GM10266 (cell line): ENCODE data around the gene NEK4.

Experiments used
- DNase-seq: peaks from one replicate; pipeline ENCODE4 v3.0.0; 2012; ENCODE audit errors: extremely low spot score
- TF ChIP-seq, protein P1 (sequence below): IDR thresholded peaks from 2 replicates; pipeline ENCODE4 v1.5.1; 2012; ENCODE audit warnings: mild to moderate bottlenecking, low read depth; ENCODE audit not compliant: control insufficient read depth, insufficient read depth; ENCODE audit errors: missing control alignments

NEK4 gene

GRCh38 chr3:52788890-52789745 lies 18.4 kb upstream of the NEK4 start:
- TF ChIP-seq, protein P1, sequence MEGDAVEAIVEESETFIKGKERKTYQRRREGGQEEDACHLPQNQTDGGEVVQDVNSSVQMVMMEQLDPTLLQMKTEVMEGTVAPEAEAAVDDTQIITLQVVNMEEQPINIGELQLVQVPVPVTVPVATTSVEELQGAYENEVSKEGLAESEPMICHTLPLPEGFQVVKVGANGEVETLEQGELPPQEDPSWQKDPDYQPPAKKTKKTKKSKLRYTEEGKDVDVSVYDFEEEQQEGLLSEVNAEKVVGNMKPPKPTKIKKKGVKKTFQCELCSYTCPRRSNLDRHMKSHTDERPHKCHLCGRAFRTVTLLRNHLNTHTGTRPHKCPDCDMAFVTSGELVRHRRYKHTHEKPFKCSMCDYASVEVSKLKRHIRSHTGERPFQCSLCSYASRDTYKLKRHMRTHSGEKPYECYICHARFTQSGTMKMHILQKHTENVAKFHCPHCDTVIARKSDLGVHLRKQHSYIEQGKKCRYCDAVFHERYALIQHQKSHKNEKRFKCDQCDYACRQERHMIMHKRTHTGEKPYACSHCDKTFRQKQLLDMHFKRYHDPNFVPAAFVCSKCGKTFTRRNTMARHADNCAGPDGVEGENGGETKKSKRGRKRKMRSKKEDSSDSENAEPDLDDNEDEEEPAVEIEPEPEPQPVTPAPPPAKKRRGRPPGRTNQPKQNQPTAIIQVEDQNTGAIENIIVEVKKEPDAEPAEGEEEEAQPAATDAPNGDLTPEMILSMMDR, result no peak
- DNase-seq, result no peak

DNA sequence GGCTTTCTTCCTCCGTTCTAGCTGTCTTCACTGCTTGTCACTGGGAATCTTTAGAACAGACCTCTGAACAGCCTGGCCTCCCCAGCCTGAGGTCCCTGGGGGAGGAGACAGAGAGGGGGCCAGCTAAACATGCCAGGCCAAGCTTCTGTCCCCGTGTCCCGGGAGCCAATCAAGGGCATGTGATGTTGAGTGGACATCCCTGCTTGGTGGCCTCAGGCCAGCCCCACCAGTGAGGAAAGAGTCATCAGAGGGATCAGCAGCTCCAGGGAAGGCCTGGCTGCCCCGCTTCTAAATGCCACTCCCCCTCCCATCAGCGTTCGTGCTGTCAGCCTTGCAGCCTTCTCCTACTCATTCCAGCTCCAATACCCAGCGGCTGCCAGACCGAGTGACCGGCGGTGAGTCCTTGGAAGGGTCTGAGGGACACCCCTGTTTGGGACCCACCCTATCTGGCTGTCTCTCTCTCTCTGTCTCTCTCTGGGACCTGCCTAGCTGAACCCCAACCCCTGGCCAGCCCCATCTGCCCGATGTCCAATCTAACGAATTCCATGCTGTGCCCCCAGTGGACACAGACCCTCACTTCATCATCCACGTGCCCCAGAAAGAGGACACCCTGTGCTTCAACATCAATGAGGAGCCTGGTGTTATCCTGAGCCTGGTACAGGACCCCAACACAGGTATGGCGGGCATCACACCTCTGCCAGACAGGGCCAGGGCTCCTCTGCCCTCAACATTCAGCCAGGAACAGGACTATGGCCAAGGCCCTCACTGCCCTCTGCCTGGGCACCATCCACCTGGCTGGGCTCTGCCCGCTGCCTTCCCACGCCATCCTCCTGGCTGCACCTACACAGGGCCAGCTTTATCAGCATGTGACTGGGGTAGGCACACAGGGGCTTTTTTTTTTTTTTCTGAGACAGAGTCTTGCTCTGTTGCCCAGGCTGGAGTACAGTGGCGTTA lies 17.2 kb upstream of the NEK4 start:
- no peak for DNase-seq
- TF ChIP-seq, protein P1, result no peak

GRCh38 chr3:52787246-52787645 lies 16.5 kb upstream of the NEK4 start:
- TF ChIP-seq, protein P1, result no peak

GRCh38 chr3:52786330-52787215 lies 15.8 kb upstream of the NEK4 start:
- TF ChIP-seq, protein P1, result no peak
- DNase-seq, result no peak

More at GRCh38 chr3:52787246-52787645, 16.5 kb upstream of the NEK4 start:
- no peak for DNase-seq

DNA sequence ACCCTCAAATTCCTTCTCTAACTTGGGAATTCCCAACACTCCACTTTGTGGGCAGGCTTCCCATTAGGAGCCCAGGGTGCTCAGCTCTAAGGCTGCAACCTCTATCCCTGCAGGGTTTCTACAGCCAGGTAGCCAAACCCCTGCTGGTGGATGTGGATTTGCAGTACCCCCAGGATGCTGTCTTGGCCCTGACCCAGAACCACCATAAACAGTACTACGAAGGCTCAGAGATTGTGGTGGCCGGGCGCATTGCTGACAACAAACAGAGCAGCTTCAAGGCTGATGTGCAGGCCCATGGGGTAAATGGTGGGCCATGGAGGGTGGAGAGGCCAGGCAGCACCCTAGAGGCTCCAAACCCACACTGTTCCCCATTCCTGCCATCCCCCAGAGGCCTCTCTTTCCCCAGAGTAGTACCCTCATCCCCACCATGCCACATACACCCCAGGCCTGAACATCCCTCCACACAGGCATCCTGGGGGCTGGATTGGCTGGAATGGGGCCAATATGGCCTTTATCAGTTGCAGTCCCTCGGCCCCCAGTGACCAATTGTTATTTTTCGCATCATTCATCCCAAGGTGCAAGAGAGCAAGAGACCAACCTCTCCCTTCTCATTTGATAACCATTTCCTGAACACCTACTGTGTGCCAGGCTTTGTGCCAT lies 14.3 kb upstream of the NEK4 start:
- DNase-seq, result no peak
- TF ChIP-seq, protein P1, result no peak

DNA sequence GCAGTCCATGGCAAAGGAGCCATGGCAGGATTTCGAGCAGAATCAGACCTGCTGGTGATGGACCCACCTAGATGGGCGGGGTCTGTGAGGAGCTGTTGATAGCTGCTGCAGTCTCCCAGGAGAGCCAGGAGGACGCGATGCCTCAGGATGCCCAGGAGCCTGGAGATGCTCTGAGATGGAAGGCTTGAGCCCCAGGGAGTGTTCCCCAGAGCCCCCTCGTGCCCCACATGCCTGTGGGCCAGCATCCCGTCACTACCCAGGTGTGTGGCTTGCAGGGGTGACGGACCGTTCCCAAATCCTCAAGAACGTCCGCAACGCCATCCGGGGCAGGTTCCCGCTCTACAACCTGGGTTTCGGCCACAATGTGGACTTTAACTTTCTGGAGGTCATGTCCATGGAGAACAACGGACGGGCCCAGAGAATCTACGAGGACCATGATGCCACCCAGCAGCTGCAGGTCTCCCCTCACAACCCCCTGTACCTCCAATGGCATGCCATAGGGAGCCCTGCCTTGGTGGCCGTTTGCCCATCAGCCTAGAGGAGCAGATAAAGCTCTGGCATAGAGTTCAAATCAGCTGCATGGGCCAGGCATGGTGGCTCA lies 13.4 kb upstream of the NEK4 start:
- TF ChIP-seq, protein P1, result no peak
- DNase-seq, result no peak
